Trophoblast cell (in vitro differentiated cells and primary cell): ENCODE measurements around the gene RAD51B.

Experiments
- DNase-seq, 2 donors: peaks; one replicate each; pipeline ENCODE4 v3.0.0-alpha.2; 2016
- H2AFZ ChIP-seq: 2 replicates; pipeline ENCODE4 v1.6.1; 2013; ENCODE audit warnings: low read length, moderate library complexity, mild to moderate bottlenecking; ENCODE audit not compliant: insufficient read depth, poor library complexity
- H2AK5ac ChIP-seq: 2 replicates; pipeline ENCODE4 v1.6.1; 2013; ENCODE audit warnings: mild to moderate bottlenecking, low read length
- H2BK120ac ChIP-seq: 2 replicates; pipeline ENCODE4 v1.6.1; 2013; ENCODE audit warnings: low read length, mild to moderate bottlenecking, moderate library complexity; ENCODE audit not compliant: insufficient read depth, poor library complexity
- H2BK12ac ChIP-seq: 2 replicates; pipeline ENCODE4 v1.6.1; 2013; ENCODE audit warnings: mild to moderate bottlenecking, low read length, moderate library complexity
- H2BK5ac ChIP-seq: 2 replicates; pipeline ENCODE4 v1.6.1; 2013; ENCODE audit warnings: low read length, low read depth, moderate library complexity, mild to moderate bottlenecking; ENCODE audit not compliant: poor library complexity
- H3K14ac ChIP-seq: 2 replicates; pipeline ENCODE4 v1.6.1; 2013; ENCODE audit warnings: mild to moderate bottlenecking, low read length
- H3K18ac ChIP-seq: 2 replicates; pipeline ENCODE4 v1.6.1; 2013; ENCODE audit warnings: mild to moderate bottlenecking, low read length
- H3K23ac ChIP-seq: 2 replicates; pipeline ENCODE4 v1.6.1; 2013; ENCODE audit warnings: low read length
- H3K27ac ChIP-seq: 2 replicates; pipeline ENCODE4 v1.5.1; 2013; ENCODE audit warnings: low read depth, mild to moderate bottlenecking, inconsistent platforms, low read length, moderate library complexity
- H3K27me3 ChIP-seq: 2 replicates; pipeline ENCODE4 v1.6.1; 2013; ENCODE audit warnings: inconsistent platforms, mild to moderate bottlenecking, low read length, moderate library complexity; ENCODE audit not compliant: insufficient read depth
- H3K36me3 ChIP-seq, 2 experiments: 1 replicate in 1 of 2; 2 replicates in 1 of 2; pipeline ENCODE4 v1.6.1; 2013; ENCODE audit warnings: low read length in 2 of 2, mild to moderate bottlenecking in 2 of 2, moderate library complexity in 1 of 2; ENCODE audit not compliant: insufficient read depth in 2 of 2, control insufficient read depth in 1 of 2
- H3K4ac ChIP-seq: 2 replicates; pipeline ENCODE4 v1.6.1; 2013; ENCODE audit warnings: low read depth, mild to moderate bottlenecking, low read length, moderate library complexity
- H3K4me1 ChIP-seq, 2 experiments: 1 replicate in 1 of 2; 2 replicates in 1 of 2; pipeline ENCODE4 v1.6.1; 2013; ENCODE audit warnings: low read length in 2 of 2, mild to moderate bottlenecking in 2 of 2, moderate library complexity in 1 of 2; ENCODE audit not compliant: insufficient read depth in 2 of 2, control insufficient read depth in 1 of 2
- H3K4me2 ChIP-seq: 2 replicates; pipeline ENCODE4 v1.6.1; 2013; ENCODE audit warnings: inconsistent platforms, mild to moderate bottlenecking, low read length, moderate library complexity
- H3K4me3 ChIP-seq: 2 replicates; pipeline ENCODE4 v1.5.1; 2013; ENCODE audit warnings: mild to moderate bottlenecking, low read depth, low read length, inconsistent platforms
- H3K79me1 ChIP-seq: one replicate; pipeline ENCODE4 v1.6.1; 2013; ENCODE audit warnings: low read length
- H3K79me2 ChIP-seq: 2 replicates; pipeline ENCODE4 v1.6.1; 2013; ENCODE audit warnings: low read length, mild to moderate bottlenecking; ENCODE audit not compliant: control insufficient read depth, insufficient read depth, poor library complexity
- H3K9ac ChIP-seq: 2 replicates; pipeline ENCODE4 v1.6.1; 2013; ENCODE audit warnings: mild to moderate bottlenecking, low read length
- H3K9me3 ChIP-seq: 2 replicates; pipeline ENCODE4 v1.6.1; 2013; ENCODE audit warnings: low read depth, mild to moderate bottlenecking, control low read depth, inconsistent platforms, low read length; ENCODE audit not compliant: insufficient read depth
- H4K12ac ChIP-seq: 2 replicates; pipeline ENCODE4 v1.6.1; 2013; ENCODE audit warnings: low read depth, mild to moderate bottlenecking, low read length, moderate library complexity
- H4K8ac ChIP-seq: 2 replicates; pipeline ENCODE4 v1.6.1; 2013; ENCODE audit warnings: low read depth, mild to moderate bottlenecking, low read length, moderate library complexity
- H4K91ac ChIP-seq: one replicate; pipeline ENCODE4 v1.6.1; 2013; ENCODE audit warnings: low read depth, mild to moderate bottlenecking, low read length, moderate library complexity
- WGBS: extraction: QIAGEN DNeasy Blood & Tissue Kit; methylation state at CpG from one replicate; pipeline ENCODE4 v1.1.7; 2013; ENCODE audit warnings: missing lambda C conversion rate; ENCODE audit not compliant: insufficient read length, insufficient coverage; ENCODE audit errors: extremely low coverage; 5-methylcytosine and 5-hydroxymethylcytosine counted together

Gene RAD51B

DNA sequence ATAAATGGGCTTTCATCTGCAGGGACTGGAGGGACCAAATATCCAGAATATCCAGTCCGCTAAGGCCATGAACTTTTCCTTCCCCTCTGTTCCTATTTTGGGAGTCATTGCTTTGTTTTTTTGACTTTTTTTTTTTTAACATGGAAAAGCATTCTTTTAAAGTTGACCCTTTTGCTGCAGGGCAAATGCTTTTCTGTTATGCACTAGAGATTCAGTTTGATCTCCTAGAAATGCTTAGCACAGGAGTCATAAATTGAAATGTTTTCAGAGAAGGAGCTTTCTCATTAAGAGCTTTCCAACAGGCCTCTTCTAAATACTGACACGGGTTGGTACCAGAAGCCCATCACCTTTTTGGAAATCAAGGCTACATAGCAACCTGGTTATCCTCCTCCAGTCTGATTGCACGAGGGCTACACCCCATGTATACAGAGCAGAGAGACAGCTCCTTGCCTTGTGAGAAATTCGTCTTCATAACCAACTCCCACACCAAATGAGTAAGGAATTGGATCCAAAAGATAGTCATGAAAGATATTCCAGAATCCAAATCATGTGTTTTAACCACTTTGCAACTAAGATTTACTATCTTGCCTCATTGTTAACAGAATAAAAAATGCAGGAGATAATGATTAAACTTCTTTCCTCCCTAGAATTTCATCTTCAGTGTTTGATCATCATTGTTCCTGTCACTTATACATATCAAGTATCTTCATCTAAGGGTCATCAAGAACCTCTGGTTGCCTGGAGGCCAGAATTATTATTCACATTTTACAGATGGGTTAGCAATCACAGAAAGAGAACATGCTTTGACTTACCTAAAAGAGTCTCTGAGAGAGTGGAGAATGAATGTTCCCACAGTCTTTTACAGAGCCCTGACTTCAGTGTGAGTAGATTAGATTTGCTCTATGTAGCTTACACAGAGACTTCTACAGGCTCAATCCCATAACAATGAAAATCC, 583.9 kb downstream of the RAD51B start:
- H2BK120ac ChIP-seq, result peak overlapping the region; percentile 92
- no CpG with 5 or more reads among the region's 4 CpGs for WGBS

DNA sequence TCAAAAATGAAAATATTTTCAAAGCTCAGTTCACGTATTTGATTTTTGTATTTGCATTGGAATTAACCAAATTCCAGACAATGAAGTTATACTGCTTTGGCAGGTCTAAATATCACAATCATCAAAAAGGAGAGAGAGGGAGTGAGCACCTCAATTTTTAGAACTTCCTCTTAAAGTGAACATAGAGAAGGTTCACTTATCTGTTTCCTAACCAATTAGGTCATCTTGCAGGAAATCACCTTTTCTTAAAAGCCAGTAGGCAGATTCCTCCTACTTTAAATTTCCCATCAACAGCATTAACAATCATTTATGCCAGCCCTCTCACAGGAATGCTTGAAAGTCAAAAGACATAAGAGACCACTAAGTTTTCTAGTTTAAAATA, 584.6 kb downstream of the RAD51B start:
- Histone ChIP-seq H3K4ac (no peak overlapping the region), H3K4me1 (peaks cover 17 to 29% of the 10 kb centered on the region in 2 experiments), H3K79me1 (peaks cover 30% of the 10 kb centered on the region), H3K79me2 (peaks cover 5% of the 10 kb centered on the region), H3K9ac (no peak overlapping the region), H3K27me3 (no peaks in the 10 kb centered on the region), H3K9me3 (no peaks in the 10 kb centered on the region), H2AFZ (no peak overlapping the region), H3K4me2 (no peak overlapping the region), H2AK5ac (no peak overlapping the region), H2BK12ac (no peak overlapping the region), H3K4me3 (no peak overlapping the region), H2BK5ac (no peak overlapping the region), H4K91ac (no peak overlapping the region), H3K36me3 (no peaks in the 10 kb centered on the region), H2BK120ac (no peak overlapping the region), H3K23ac (no peak overlapping the region), H4K8ac (no peak overlapping the region), H4K12ac (no peak overlapping the region), H3K14ac (no peak overlapping the region), H3K27ac (peak overlapping the region; percentile 82), H3K18ac (no peak overlapping the region)
- no CpG with 5 or more reads among the region's 1 CpG for WGBS
- DNase-seq, result peak in 1 of 2 donors; percentile 22

More for the DNA sequence above, 583.9 kb downstream of the RAD51B start:
- H3K4ac ChIP-seq, result peak overlapping the region; percentile 70
- H3K23ac ChIP-seq, result no peak overlapping the region
- peaks cover 31% of the 10 kb centered on the region for H3K79me1 ChIP-seq
- H3K27me3 ChIP-seq, result no peaks in the 10 kb centered on the region
- peak overlapping the region; percentile 99 for H2BK12ac ChIP-seq
- H2AFZ ChIP-seq, result no peak overlapping the region
- H2AK5ac ChIP-seq, result peak overlapping the region; percentile 85
- peak overlapping the region; percentile 78 for H4K8ac ChIP-seq
- peak overlapping the region; percentile 97 for H2BK5ac ChIP-seq
- H4K12ac ChIP-seq, result no peak overlapping the region
- peaks cover 5% of the 10 kb centered on the region for H3K79me2 ChIP-seq
- peaks cover 17 to 29% of the 10 kb centered on the region in 2 experiments for H3K4me1 ChIP-seq
- H3K27ac ChIP-seq, result peak overlapping the region; percentile 82
- no peaks in the 10 kb centered on the region for H3K36me3 ChIP-seq
- peak overlapping the region; percentile 92 for H4K91ac ChIP-seq
- DNase-seq, result peak; percentile 77 to 96
- peak overlapping the region; percentile 90 for H3K14ac ChIP-seq
- no peak overlapping the region for H3K9ac ChIP-seq
- peak overlapping the region; percentile 94 for H3K18ac ChIP-seq
- H3K4me2 ChIP-seq, result no peak overlapping the region
- no peaks in the 10 kb centered on the region for H3K9me3 ChIP-seq
- H3K4me3 ChIP-seq, result no peak overlapping the region

DNA sequence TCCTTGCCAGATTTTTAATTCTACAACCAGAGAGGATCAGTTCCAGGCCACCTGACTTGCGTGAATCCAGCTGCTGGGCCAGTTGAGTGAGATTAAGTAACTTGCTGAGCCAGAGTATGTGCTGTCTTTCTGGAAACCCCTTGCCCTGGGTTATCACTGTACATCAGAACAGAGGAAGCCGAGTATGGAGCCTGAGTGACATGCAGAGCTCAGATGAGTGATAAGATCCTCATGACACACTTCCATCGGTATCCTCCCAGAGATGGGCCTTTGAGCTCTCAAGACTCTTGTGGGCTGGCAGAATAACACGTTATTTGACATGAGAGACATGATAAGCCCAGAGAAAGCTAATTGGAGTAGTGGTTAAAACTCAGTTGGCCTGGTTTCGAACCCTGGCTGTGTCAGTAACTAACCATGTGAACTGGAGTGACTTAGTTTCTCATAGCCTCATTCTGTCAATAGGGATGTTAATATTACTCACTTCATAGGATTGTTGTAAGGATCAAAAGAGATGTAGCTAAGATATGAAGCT, 585.1 kb downstream of the RAD51B start:
- no CpG with 5 or more reads among the region's 5 CpGs for WGBS
- no peak overlapping the region for H2AFZ ChIP-seq
- H3K36me3 ChIP-seq, result no peaks in the 10 kb centered on the region
- peaks cover 19 to 29% of the 10 kb centered on the region in 2 experiments for H3K4me1 ChIP-seq
- peaks cover 32% of the 10 kb centered on the region for H3K79me1 ChIP-seq
- no peak overlapping the region for H3K14ac ChIP-seq
- no peak overlapping the region for H3K4me3 ChIP-seq
- no peaks in the 10 kb centered on the region for H3K27me3 ChIP-seq
- no peak overlapping the region for H3K4me2 ChIP-seq
- no peak overlapping the region for H3K18ac ChIP-seq
- H3K9ac ChIP-seq, result no peak overlapping the region
- no peak overlapping the region for H4K12ac ChIP-seq
- no peak overlapping the region for H2AK5ac ChIP-seq
- H3K79me2 ChIP-seq, result peaks cover 5% of the 10 kb centered on the region
- H3K27ac ChIP-seq, result peak overlapping the region; percentile 82
- no peak overlapping the region for H4K8ac ChIP-seq
- no peak overlapping the region for H4K91ac ChIP-seq
- no peak overlapping the region for H2BK5ac ChIP-seq
- H3K23ac ChIP-seq, result no peak overlapping the region
- no peaks in the 10 kb centered on the region for H3K9me3 ChIP-seq
- DNase-seq, result peak; percentile 91 to 94
- H3K4ac ChIP-seq, result no peak overlapping the region
- peak overlapping the region; percentile 48 for H2BK120ac ChIP-seq
- no peak overlapping the region for H2BK12ac ChIP-seq

DNA sequence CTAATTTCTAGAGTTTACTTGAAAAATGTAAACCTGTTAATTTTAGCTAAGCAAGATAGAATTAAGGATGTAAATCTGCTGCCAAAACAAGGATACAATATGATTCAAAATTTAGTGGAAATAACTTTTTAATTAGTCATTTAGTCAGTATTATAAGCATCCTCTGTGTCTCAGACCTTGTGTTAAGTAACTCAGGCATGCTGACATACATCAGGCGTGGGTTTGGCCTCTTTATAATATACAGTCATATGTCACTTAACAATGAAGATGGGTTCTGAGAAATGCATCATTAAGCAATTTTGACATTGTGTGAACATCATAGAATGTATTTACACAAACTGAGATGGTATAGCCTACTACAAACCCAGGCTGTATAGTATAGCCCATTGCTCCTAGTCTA, 586.4 kb downstream of the RAD51B start:
- Histone ChIP-seq H3K4me1 (peaks cover 17 to 24% of the 10 kb centered on the region in 2 experiments), H3K4me3 (no peak overlapping the region), H4K8ac (no peak overlapping the region), H3K18ac (no peak overlapping the region), H3K23ac (no peak overlapping the region), H2AFZ (no peak overlapping the region), H3K36me3 (no peaks in the 10 kb centered on the region), H3K79me1 (peaks cover 28% of the 10 kb centered on the region), H3K9me3 (no peaks in the 10 kb centered on the region), H2BK12ac (no peak overlapping the region), H4K91ac (no peak overlapping the region), H2BK5ac (no peak overlapping the region), H3K4me2 (no peak overlapping the region), H3K14ac (no peak overlapping the region), H3K4ac (no peak overlapping the region), H3K9ac (no peak overlapping the region), H2AK5ac (no peak overlapping the region), H3K27ac (no peak overlapping the region), H3K27me3 (no peaks in the 10 kb centered on the region), H3K79me2 (peaks cover 5% of the 10 kb centered on the region), H4K12ac (no peak overlapping the region), H2BK120ac (no peak overlapping the region)
- WGBS, result no CpG with 5 or more reads among the region's 1 CpG
- peak; percentile 52 to 66 for DNase-seq
